ENCODE results near the gene MYRF. TPM values are rescaled to one million over a fixed set of nuclear protein-coding genes. Genes with fewer than 3 reads are reported as not detected.

Gene MYRF
- total RNA-seq, 1 experiment from 2014 or later: 1.0 TPM

Other genes with a start within 250 kb of the MYRF start
- gene LRRC10B, start 243.9 kb upstream of the MYRF start, total RNA-seq (2014; rRNA removed; shearing (Covaris generic)): not detected in 2 replicates
- 1.9 and 10.8 TPM in 2 replicates for gene SYT7, start 171.6 kb upstream of the MYRF start, total RNA-seq (2014; rRNA removed; shearing (Covaris generic))
- gene DAGLA, start 72.2 kb upstream of the MYRF start, total RNA-seq (2014; rRNA removed; shearing (Covaris generic)): 0.68 and 0.83 TPM in 2 replicates
- gene TMEM258, start 40.0 kb downstream of the MYRF start, total RNA-seq (2014; rRNA removed; shearing (Covaris generic)): 133 and 142 TPM in 2 replicates
- gene FEN1, start 40.3 kb downstream of the MYRF start, total RNA-seq (2014; rRNA removed; shearing (Covaris generic)): 104 and 118 TPM in 2 replicates
- gene FADS1, start 64.4 kb downstream of the MYRF start, total RNA-seq (2014; rRNA removed; shearing (Covaris generic)): 63.2 and 68.0 TPM in 2 replicates
- gene FADS2, start 75.7 kb downstream of the MYRF start, total RNA-seq (2014; rRNA removed; shearing (Covaris generic)): 44.2 and 54.8 TPM in 2 replicates
- 34.8 and 47.1 TPM in 2 replicates for gene FADS3, start 138.9 kb downstream of the MYRF start, total RNA-seq (2014; rRNA removed; shearing (Covaris generic))
- 2.3 and 7.4 TPM in 2 replicates for gene RAB3IL1, start 164.9 kb downstream of the MYRF start, total RNA-seq (2014; rRNA removed; shearing (Covaris generic))
- 0.39 and 0.62 TPM in 2 replicates for gene BEST1, start 197.7 kb downstream of the MYRF start, total RNA-seq (2014; rRNA removed; shearing (Covaris generic))
- 966 and 1,264 TPM in 2 replicates for gene FTH1, start 215.0 kb downstream of the MYRF start, total RNA-seq (2014; rRNA removed; shearing (Covaris generic))

Measured in H4 (cell line).